ENCODE measurements around the gene ISL2.

DNA sequence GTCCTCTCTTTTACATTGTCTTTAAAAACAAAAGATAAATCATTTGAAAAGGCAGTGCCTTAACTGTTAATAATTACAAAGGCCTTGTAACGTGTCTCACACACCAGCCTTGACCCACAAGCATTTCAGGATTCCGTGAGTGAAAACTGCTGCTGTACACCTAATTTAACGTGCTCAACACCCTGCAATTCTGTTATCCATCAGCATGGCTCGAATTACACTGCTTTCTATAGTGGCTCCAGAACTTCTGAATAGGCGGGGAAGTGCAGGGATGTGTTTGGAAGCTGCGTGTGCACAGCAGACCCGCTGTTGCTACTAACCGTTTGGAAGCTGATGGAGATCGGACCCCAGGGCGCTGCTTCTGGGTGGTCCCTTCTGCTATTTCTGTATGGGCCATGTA, 15.4 kb upstream of the ISL2 start:
- TF ChIP-seq CTCF (IDR thresholded peaks at IDR 0.05; ENCODE audit: insufficient read depth, low read length, poor library complexity, severe bottlenecking) (no peak), EZH2phosphoT487 (conservative IDR thresholded peaks at IDR 0.05; ENCODE audit: low read length) (no peak)

Data from SU-DHL-6 (cell line).